OCI-LY3 (cell line): ENCODE measurements around the gene NEDD4.

Experiments used
- CTCF ChIP-seq: fragments of 200-600, 300-600 bp; sonication (generic); IDR thresholded peaks from 2 replicates; pipeline ENCODE4 v1.5.1; 2014; ENCODE audit warnings: antibody characterized with exemption, low read length, low read depth
- EZH2phosphoT487 ChIP-seq: fragments of 200-600 bp; shearing (Covaris generic); IDR thresholded peaks from 2 replicates; pipeline ENCODE4 v1.6.1; 2018; ENCODE audit warnings: antibody characterized with exemption, mixed run types, low read depth

- no peak for TF ChIP-seq CTCF
- TF ChIP-seq EZH2phosphoT487 = no peak
Measured at GRCh38 chr15:55989383-55989782, 4.0 kb downstream of the NEDD4 start.
